ENCODE measurements around the gene MRTO4.

- no peak for TF ChIP-seq CTCF (IDR thresholded peaks at IDR 0.05; ENCODE audit: borderline replicate concordance, extremely low read depth, low read length, poor library complexity, severe bottlenecking)
- TF ChIP-seq EZH2 (IDR thresholded peaks at IDR 0.05; ENCODE audit: borderline replicate concordance, low read depth, low read length, severe bottlenecking), result no peak
These were observed 41.4 kb upstream of the MRTO4 start, which contains the start of gene UBR4 for GRCh38 chr1:19209990-19210771.

Measured in DND-41 (cell line).